Measurements from ENCODE around the gene MYO1G. TPM values are rescaled to one million over a fixed set of nuclear protein-coding genes. Genes with fewer than 3 reads are reported as not detected.

MYO1G gene
- total and polyA plus RNA-seq, 10 of the 15 experiments (the other 5 are each of a cell fraction or from before 2014, with no cell fraction given), result 1.8 to 232 (median 134) TPM

DNA sequence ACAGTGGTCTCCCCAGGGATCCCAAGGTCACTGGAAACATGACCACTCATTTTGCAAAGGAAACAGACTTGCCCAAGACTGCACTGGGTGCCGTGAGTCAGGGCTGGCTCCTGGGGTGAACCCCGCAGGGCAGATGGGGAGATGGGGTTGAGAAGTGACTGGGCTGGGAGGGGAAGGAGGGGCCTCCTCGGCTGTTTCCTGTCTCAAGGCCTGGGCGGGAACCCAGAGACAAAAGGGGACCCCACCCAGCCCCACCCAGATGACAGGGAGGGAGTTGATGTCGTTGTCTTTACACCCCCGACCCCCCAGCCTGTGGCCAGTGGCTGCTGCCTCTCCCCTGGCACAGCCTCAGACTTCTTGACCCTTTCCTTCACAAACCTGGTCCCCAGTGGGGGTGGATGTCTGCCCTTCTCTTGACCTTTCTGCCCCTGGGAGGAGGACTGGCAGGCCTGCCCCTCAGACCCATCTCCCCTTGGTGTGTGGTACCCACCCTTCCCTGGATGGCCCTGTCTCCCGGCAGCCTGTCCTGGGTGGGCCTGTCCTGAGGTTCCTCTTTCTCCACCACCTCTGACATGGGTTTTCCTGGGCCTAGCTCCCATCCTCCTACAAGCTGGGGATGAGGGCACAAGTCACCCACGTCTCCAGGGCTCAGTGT lies 1.4 kb downstream of the MYO1G start (continued):
- TF ChIP-seq, protein P1, sequence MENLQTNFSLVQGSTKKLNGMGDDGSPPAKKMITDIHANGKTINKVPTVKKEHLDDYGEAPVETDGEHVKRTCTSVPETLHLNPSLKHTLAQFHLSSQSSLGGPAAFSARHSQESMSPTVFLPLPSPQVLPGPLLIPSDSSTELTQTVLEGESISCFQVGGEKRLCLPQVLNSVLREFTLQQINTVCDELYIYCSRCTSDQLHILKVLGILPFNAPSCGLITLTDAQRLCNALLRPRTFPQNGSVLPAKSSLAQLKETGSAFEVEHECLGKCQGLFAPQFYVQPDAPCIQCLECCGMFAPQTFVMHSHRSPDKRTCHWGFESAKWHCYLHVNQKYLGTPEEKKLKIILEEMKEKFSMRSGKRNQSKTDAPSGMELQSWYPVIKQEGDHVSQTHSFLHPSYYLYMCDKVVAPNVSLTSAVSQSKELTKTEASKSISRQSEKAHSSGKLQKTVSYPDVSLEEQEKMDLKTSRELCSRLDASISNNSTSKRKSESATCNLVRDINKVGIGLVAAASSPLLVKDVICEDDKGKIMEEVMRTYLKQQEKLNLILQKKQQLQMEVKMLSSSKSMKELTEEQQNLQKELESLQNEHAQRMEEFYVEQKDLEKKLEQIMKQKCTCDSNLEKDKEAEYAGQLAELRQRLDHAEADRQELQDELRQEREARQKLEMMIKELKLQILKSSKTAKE (IDR thresholded peaks at IDR 0.05; ENCODE audit: low read depth, poor library complexity, severe bottlenecking), result no peak
- TF ChIP-seq CREB1 (IDR thresholded peaks at IDR 0.05; ENCODE audit: low read depth), result no peak
- TF ChIP-seq SMAD1 (IDR thresholded peaks at IDR 0.05; ENCODE audit: low read depth, partially characterized antibody), result peak; percentile 36
- 0 out of 2 replicates have a peak, but pooled peaks have one; percentile 18 for TF ChIP-seq SPI1 (IDR thresholded peaks at IDR 0.05; ENCODE audit: borderline replicate concordance, insufficient read depth, low read depth, low read length)
- TF ChIP-seq, protein P2, sequence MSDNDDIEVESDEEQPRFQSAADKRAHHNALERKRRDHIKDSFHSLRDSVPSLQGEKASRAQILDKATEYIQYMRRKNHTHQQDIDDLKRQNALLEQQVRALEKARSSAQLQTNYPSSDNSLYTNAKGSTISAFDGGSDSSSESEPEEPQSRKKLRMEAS (IDR thresholded peaks at IDR 0.05; ENCODE audit: low read depth, low read length), result no peak
- TF ChIP-seq POU2F2 (IDR thresholded peaks at IDR 0.05; ENCODE audit: borderline replicate concordance, low read depth, low read length), result peak; percentile 44; the same call in 2 of the 3 replicates
- 0 out of 2 replicates have a peak, but pooled peaks have one; percentile 8 for TF ChIP-seq YY1 (IDR thresholded peaks at IDR 0.05; ENCODE audit: low read depth, low read length)
- TF ChIP-seq BACH1 (IDR thresholded peaks at IDR 0.05; ENCODE audit: borderline replicate concordance), result no peak
- 0 out of 2 replicates have a peak, but pooled peaks have one; percentile 3 for TF ChIP-seq CREM (IDR thresholded peaks at IDR 0.05; ENCODE audit: low read depth)

All from GM12878 (cell line).